Gastroesophageal sphincter (tissue), 4 donors: ENCODE data around the gene KRTAP5-1. TPM values are rescaled to one million over a fixed set of nuclear protein-coding genes. Genes with fewer than 3 reads are reported as not detected.

Experiments used
- ATAC-seq: fragments of 150-250 bp; one replicate; pipeline ENCODE4 v1.9.1; 2016; ENCODE audit warnings: mild to moderate bottlenecking, moderate library complexity
- H3K27ac ChIP-seq, 4 donors: fragments of 200-600 bp; sonication (generic) in 3 of 4; 1 replicate in 3 of 4; 2 replicates in 1 of 4; pipeline ENCODE4 v1.5.1; 2016 to 2019
- H3K27me3 ChIP-seq: fragments of 200-600 bp; sonication (generic); one replicate; pipeline ENCODE4 v1.5.1; 2019
- H3K36me3 ChIP-seq, 2 donors: fragments of 200-600 bp; sonication (generic); one replicate each; pipeline ENCODE4 v1.5.1; 2019; ENCODE audit warnings: control low read depth in 1 of 2
- H3K4me1 ChIP-seq, 3 donors: fragments of 200-600 bp; sonication (generic); 1 replicate in 2 of 3; 2 replicates in 1 of 3; pipeline ENCODE4 v1.5.1; 2016 to 2019; ENCODE audit warnings: control low read depth in 2 of 3
- H3K4me3 ChIP-seq, 2 donors: fragments of 200-600 bp; sonication (generic); one replicate each; pipeline ENCODE4 v1.5.1; 2019; ENCODE audit warnings: mild to moderate bottlenecking in 1 of 2, moderate library complexity in 1 of 2
- H3K9me3 ChIP-seq, 3 donors: fragments of 200-600 bp; sonication (generic); one replicate each; pipeline ENCODE4 v1.5.1; 2017 to 2019; ENCODE audit warnings: control low read depth in 2 of 3
- CTCF ChIP-seq, 4 experiments: fragments of 200-600 bp in 2 of 4; fragments of 450-650 bp in 2 of 4; sonication (generic) in 1 of 4; IDR thresholded peaks; one replicate each; pipeline ENCODE4 v1.5.1; 2017 to 2019; ENCODE audit warnings: antibody characterized with exemption in 4 of 4, mild to moderate bottlenecking in 2 of 4, moderate library complexity in 2 of 4
- EP300 ChIP-seq: sonication (generic); formaldehyde crosslinking; IDR thresholded peaks from one replicate; pipeline ENCODE4 v1.6.1; 2017; ENCODE audit warnings: antibody characterized with exemption, mild to moderate bottlenecking
- POLR2A ChIP-seq, 2 donors: fragments of 450-650 bp; IDR thresholded peaks; one replicate each; pipeline ENCODE4 v1.6.1; 2017; ENCODE audit warnings: antibody characterized with exemption in 2 of 2, mild to moderate bottlenecking in 2 of 2, moderate library complexity in 1 of 2
- POLR2AphosphoS5 ChIP-seq: sonication (generic); formaldehyde crosslinking; IDR thresholded peaks from one replicate; pipeline ENCODE4 v1.6.1; 2017; ENCODE audit warnings: antibody characterized with exemption
- WGBS, 2 donors: methylation state at CpG; one replicate each; pipeline ENCODE4 v1.1.5; 2018; ENCODE audit warnings: low coverage in 1 of 2; 5-methylcytosine and 5-hydroxymethylcytosine counted together
- total RNA-seq, 4 donors: library from RNA; depleted of rRNA; stranded (reverse); fragments of >200 nt; gene quantifications; one replicate each; pipeline ENCODE4 v1.1.0, GENCODE V29; 2016

The KRTAP5-1 gene
- total RNA-seq, 4 donors from 2014 or later: not detected

- WGBS, 2 donors: 0% methylated on average over 2 of the region's 37 CpGs; no CpG with 5 or more reads in 1 of the 2 donors
- peaks cover 0 to 62% (median 33%) of the 10 kb centered on the region in 3 donors for H3K4me1 ChIP-seq
Measured at GRCh38 chr11:1573077-1573902, 11.8 kb downstream of the KRTAP5-1 start.

GRCh38 chr11:1572197-1573076 lies 12.6 kb downstream of the KRTAP5-1 start, which contains the start of gene DUSP8:
Gene DUSP8 (minus strand): TSS chr11:1572271. CDS start chr11:1565826, 6,445 bp downstream.
- peak within 1 kb of the TSS; percentile 55 to 73 for H3K4me3 ChIP-seq
- H3K4me1 ChIP-seq: peaks cover 0 to 71% (median 33%) of the 10 kb centered on the region in 3 donors
- no CpG with 5 or more reads among the region's 124 CpGs for WGBS, 2 donors
- TF ChIP-seq POLR2A (IDR thresholded peaks at IDR 0.05) (peak in 1 of 2 donors; percentile 22), POLR2AphosphoS5 (no peak)
- H3K27ac ChIP-seq: peak within 1 kb of the TSS; percentile 45 to 94 (median 84)
- no peaks in the 10 kb centered on the region for H3K9me3 ChIP-seq
- no peaks in the 10 kb centered on the region for H3K36me3 ChIP-seq
- ATAC-seq: peak; percentile 87
- H3K27me3 ChIP-seq: peaks cover 15% of the 10 kb centered on the region

More at GRCh38 chr11:1573077-1573902, 11.8 kb downstream of the KRTAP5-1 start:
- Histone ChIP-seq H3K4me3 (peak overlapping the region in 1 of 2 donors; percentile 73), H3K27ac (peak overlapping the region; percentile 37 to 94 (median 84)), H3K36me3 (no peaks in the 10 kb centered on the region), H3K27me3 (peaks cover 15% of the 10 kb centered on the region), H3K9me3 (peaks cover 0 to 3% (median 0%) of the 10 kb centered on the region in 3 donors)
- TF ChIP-seq POLR2A (IDR thresholded peaks at IDR 0.05) (no peak), POLR2AphosphoS5 (no peak), EP300 (no peak), CTCF (IDR thresholded peaks at IDR 0.05) (no peak)
- no peak for ATAC-seq

- no CpG with 5 or more reads among the region's 91 CpGs for WGBS, 2 donors
- no peaks in the 10 kb centered on the region for H3K36me3 ChIP-seq
- no peak for ATAC-seq
- H3K27ac ChIP-seq: peak overlapping the region; percentile 45 to 88 (median 84)
- peak overlapping the region; percentile 55 to 73 for H3K4me3 ChIP-seq
- no peaks in the 10 kb centered on the region for H3K9me3 ChIP-seq
- no peak for TF ChIP-seq CTCF (IDR thresholded peaks at IDR 0.05)
- no peak for TF ChIP-seq POLR2AphosphoS5
- TF ChIP-seq EP300: no peak
- TF ChIP-seq POLR2A (IDR thresholded peaks at IDR 0.05): no peak
- H3K4me1 ChIP-seq: peaks cover 0 to 77% (median 33%) of the 10 kb centered on the region in 3 donors
- peaks cover 15% of the 10 kb centered on the region for H3K27me3 ChIP-seq
Measured at GRCh38 chr11:1571760-1572196, 13.3 kb downstream of the KRTAP5-1 start.

GRCh38 chr11:1570896-1571759 lies 14.0 kb downstream of the KRTAP5-1 start:
- Histone ChIP-seq H3K4me1 (peaks cover 0 to 78% (median 33%) of the 10 kb centered on the region in 3 donors), H3K36me3 (no peaks in the 10 kb centered on the region), H3K27ac (peak overlapping the region; percentile 45 to 88 (median 84)), H3K27me3 (peaks cover 15% of the 10 kb centered on the region), H3K9me3 (no peaks in the 10 kb centered on the region), H3K4me3 (peak overlapping the region; percentile 55 to 73)
- no CpG with 5 or more reads among the region's 58 CpGs for WGBS, 2 donors
- ATAC-seq: no peak
- TF ChIP-seq CTCF (IDR thresholded peaks at IDR 0.05): no peak
- TF ChIP-seq POLR2AphosphoS5: no peak
- TF ChIP-seq POLR2A (IDR thresholded peaks at IDR 0.05): no peak
- no peak for TF ChIP-seq EP300
